ENCODE measurements around the gene PCYT2. TPM values are rescaled to one million over a fixed set of nuclear protein-coding genes. Genes with fewer than 3 reads are reported as not detected.

PCYT2 gene
- total and polyA plus RNA-seq, 10 of the 15 experiments (the other 5 are each of a cell fraction or from before 2014, with no cell fraction given), result 0.63 to 72.0 (median 45.0) TPM

DNA sequence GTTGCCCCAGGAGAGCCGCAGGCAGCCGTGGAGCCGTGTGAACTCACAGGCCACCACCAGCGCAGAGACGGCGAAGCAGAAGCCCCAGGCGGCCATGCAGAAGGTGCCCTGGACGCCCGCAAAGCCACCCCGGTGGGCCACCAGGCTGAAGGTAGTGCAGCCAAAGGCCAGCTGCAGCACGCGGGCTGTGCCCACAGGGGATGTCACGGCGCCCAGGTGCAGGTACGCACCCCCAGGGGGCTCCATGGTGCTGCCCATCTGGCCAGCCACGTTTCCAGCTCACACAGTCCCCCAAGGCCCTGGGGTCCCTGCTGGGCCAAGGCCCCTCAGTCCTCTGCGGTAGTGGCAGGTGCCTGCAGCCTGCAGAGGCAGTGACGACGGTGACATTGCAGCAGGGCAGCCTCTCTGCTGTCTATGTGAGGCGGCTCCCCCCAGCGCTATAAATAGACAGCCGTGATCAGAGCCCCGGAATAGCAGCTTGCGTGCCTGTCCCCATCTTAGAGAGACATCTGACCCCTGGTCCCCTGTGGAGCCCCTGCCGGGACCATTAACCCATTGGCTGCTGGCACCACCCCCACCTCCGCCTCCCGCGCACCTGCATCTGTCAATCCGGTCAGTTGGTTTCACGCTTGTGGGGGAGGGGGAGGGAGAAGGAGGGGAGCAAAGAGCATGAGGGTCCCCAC lies 30.4 kb upstream of the PCYT2 start:
- FAIRE-seq (no peak), DNase-seq (ENCODE audit: low read depth, low spot score) (no peak), ATAC-seq (no peak)
- CTCF ChIA-PET, result no interaction called here
- no TSS peak for BruUV-seq (replicated peaks)
- in situ Hi-C loops (cut with MboI) (no loop called here), intact Hi-C loops (cut with micrococcal nuclease; ENCODE audit: unreplicated experiment) (no loop called here)
- Histone ChIP-seq H3K4me1 (ENCODE audit: control insufficient read depth, insufficient read depth, low read length) (no peaks in the 10 kb centered on the region), H3K27ac (ENCODE audit: control insufficient read depth, insufficient read depth) (no peak overlapping the region), H3K4me3 (no peak overlapping the region), H3K36me3 (ENCODE audit: control insufficient read depth in 2 of 2, insufficient read depth in 2 of 2, low read length in 1 of 2) (no peaks in the 10 kb centered on the region), H3K27me3 (replicated peaks in 1 of 2; ENCODE audit: control insufficient read depth in 2 of 2, insufficient read depth in 2 of 2, low read length in 1 of 2) (no peaks in the 10 kb centered on the region), H3K79me2 (ENCODE audit: control insufficient read depth, insufficient read depth, low read length) (peaks cover 5% of the 10 kb centered on the region), H3K4me2 (ENCODE audit: control insufficient read depth, insufficient read depth) (no peak overlapping the region), H4K20me1 (ENCODE audit: control insufficient read depth, insufficient read depth) (no peaks in the 10 kb centered on the region), H2AFZ (ENCODE audit: control insufficient read depth, low read depth, low read length) (no peak overlapping the region), H3K9ac (ENCODE audit: control insufficient read depth, insufficient read depth, low read length) (no peak overlapping the region), H3K9me3 (replicated peaks; ENCODE audit: control insufficient read depth, insufficient read depth, low read length) (no peaks in the 10 kb centered on the region)
- TF ChIP-seq SREBF2 (IDR thresholded peaks at IDR 0.05; ENCODE audit: low read length) (no peak), MEF2B (IDR thresholded peaks at IDR 0.05; ENCODE audit: partially characterized antibody, poor library complexity, severe bottlenecking) (peak; percentile 47)
- WGBS (ENCODE audit: insufficient coverage, insufficient replicate concordance, low lambda C conversion rate, missing lambda C conversion rate), result 33% methylated on average over 30 of the region's 30 CpGs
- RAD21 ChIA-PET (ENCODE audit: unreplicated experiment), result no interaction called here
- POLR2A ChIA-PET, result no interaction called here
- SMC1A ChIA-PET (ENCODE audit: uncharacterized antibody, unreplicated experiment), result no interaction called here

DNA sequence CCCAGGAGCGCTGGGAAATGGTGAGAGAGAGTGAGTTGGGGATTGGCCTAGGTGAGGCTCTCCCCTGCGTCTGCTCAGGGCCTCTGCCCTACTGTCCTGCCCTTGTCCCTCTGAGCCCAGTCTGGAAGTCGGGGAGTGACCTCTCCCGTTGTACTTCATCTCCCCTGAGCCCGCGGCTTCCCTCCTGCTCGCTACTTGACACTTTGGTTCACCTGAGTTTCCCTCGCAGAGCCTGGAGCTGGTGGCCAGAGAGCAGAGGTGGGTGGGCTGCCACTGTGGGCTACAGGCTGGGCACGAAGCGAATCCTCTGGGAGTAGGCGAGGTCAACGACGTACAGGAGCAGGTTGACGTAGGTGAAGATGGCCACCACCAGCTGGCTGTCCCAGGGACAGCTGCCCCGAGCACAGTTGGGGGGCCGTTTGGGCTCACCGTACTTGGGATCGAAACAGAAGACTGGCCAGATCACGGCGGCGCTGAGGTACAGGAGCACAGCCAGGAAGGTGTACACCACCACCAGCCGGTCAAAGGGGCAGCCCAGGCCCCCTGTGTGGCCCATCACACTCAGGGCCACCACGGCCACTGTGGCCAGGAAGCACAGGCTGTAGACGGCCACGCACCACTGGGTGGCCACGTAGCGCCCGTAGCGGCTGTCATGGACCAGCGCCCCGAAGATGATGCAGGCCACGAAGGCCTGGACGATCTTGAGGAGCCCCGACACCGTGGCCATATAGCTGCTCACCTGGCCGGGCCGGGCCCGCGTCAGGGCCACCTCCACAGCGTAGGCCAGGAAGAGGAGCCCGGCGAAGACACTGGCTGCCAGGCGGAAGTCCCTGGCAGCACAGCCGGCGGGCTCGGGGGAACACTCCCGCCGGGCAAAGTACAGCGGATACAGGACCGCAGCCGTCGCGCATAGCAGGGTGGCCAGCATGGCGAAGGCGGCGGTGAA lies 29.6 kb upstream of the PCYT2 start:
- Histone ChIP-seq H2AFZ (ENCODE audit: control insufficient read depth, low read depth, low read length) (no peak overlapping the region), H3K4me3 (no peak overlapping the region), H3K9me3 (replicated peaks; ENCODE audit: control insufficient read depth, insufficient read depth, low read length) (no peaks in the 10 kb centered on the region), H3K27me3 (replicated peaks in 1 of 2; ENCODE audit: control insufficient read depth in 2 of 2, insufficient read depth in 2 of 2, low read length in 1 of 2) (no peaks in the 10 kb centered on the region), H3K4me2 (ENCODE audit: control insufficient read depth, insufficient read depth) (no peak overlapping the region), H3K9ac (ENCODE audit: control insufficient read depth, insufficient read depth, low read length) (no peak overlapping the region), H3K36me3 (ENCODE audit: control insufficient read depth in 2 of 2, insufficient read depth in 2 of 2, low read length in 1 of 2) (no peaks in the 10 kb centered on the region), H3K27ac (ENCODE audit: control insufficient read depth, insufficient read depth) (no peak overlapping the region), H3K4me1 (ENCODE audit: control insufficient read depth, insufficient read depth, low read length) (no peaks in the 10 kb centered on the region), H3K79me2 (ENCODE audit: control insufficient read depth, insufficient read depth, low read length) (peaks cover 10% of the 10 kb centered on the region), H4K20me1 (ENCODE audit: control insufficient read depth, insufficient read depth) (no peaks in the 10 kb centered on the region)
- in situ Hi-C loops (cut with MboI), result no loop called here
- DNase-seq (ENCODE audit: low read depth, low spot score) (no peak), ATAC-seq (no peak), FAIRE-seq (no peak)
- ChIA-PET POLR2A (no interaction called here), SMC1A (ENCODE audit: uncharacterized antibody, unreplicated experiment) (no interaction called here), CTCF (no interaction called here), RAD21 (ENCODE audit: unreplicated experiment) (no interaction called here)
- WGBS (ENCODE audit: insufficient coverage, insufficient replicate concordance, low lambda C conversion rate, missing lambda C conversion rate), result 72% methylated on average over 56 of the region's 56 CpGs
- intact Hi-C loops (cut with micrococcal nuclease; ENCODE audit: unreplicated experiment), result no loop called here
- no TSS peak for BruUV-seq (replicated peaks)
- TF ChIP-seq JUND (IDR thresholded peaks at IDR 0.05; ENCODE audit: low read depth, low read length), result no peak
- TF ChIP-seq, protein P1, sequence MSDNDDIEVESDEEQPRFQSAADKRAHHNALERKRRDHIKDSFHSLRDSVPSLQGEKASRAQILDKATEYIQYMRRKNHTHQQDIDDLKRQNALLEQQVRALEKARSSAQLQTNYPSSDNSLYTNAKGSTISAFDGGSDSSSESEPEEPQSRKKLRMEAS (IDR thresholded peaks at IDR 0.05; ENCODE audit: low read depth, low read length), result no peak
- no peak for TF ChIP-seq RB1 (IDR thresholded peaks at IDR 0.05; ENCODE audit: borderline replicate concordance)
- TF ChIP-seq TCF7 (IDR thresholded peaks at IDR 0.05; ENCODE audit: borderline replicate concordance), result no peak
- TF ChIP-seq ZNF622 (IDR thresholded peaks at IDR 0.05), result no peak
- TF ChIP-seq ZNF217 (IDR thresholded peaks at IDR 0.05), result no peak
- no peak for TF ChIP-seq BCL11A (IDR thresholded peaks at IDR 0.05; ENCODE audit: low read depth, low read length)
- no peak for TF ChIP-seq SMAD1 (IDR thresholded peaks at IDR 0.05; ENCODE audit: low read depth, partially characterized antibody)
- TF ChIP-seq PRDM15 (CRISPR knock-in tag; IDR thresholded peaks at IDR 0.05), result no peak
- TF ChIP-seq KDM1A (IDR thresholded peaks at IDR 0.05; ENCODE audit: borderline replicate concordance), result no peak
- no peak for TF ChIP-seq RBBP5 (conservative IDR thresholded peaks at IDR 0.05)
- no peak for TF ChIP-seq EED (IDR thresholded peaks at IDR 0.05; ENCODE audit: low read depth)

Data from GM12878 (cell line).